Endothelial cell of umbilical vein (primary cell): ENCODE results near the gene SPNS1. TPM values are rescaled to one million over a fixed set of nuclear protein-coding genes. Genes with fewer than 3 reads are reported as not detected.

Experiments used
- BruUV-seq: library from RNA; stranded (reverse); fragments of 400-500 nt; replicated peaks from 2 replicates; lab custom pipeline; 2021; lab: Mats Ljungman, UMichigan
- CTCF ChIA-PET: fragments of 300-600, 350-600 bp; sonication (Branson Sonifier 250); formaldehyde crosslinking; loops from one replicate; lab custom pipeline; 2021; ENCODE audit warnings: antibody characterized with exemption, inconsistent platforms; lab: Charles Lee
- POLR2A ChIA-PET: fragments of 300-600, 350-600 bp; sonication (Branson Sonifier 250); formaldehyde crosslinking; loops from one replicate; lab custom pipeline; 2021; ENCODE audit warnings: antibody characterized with exemption, inconsistent platforms; lab: Charles Lee
- DNase-seq: peaks from one replicate; pipeline ENCODE4 v3.0.0-alpha.2; 2011; ENCODE audit warnings: low read depth, low spot score
- FAIRE-seq: peaks from 2 replicates; lab custom pipeline; 2011; peaks lifted over from hg19 to GRCh38; lab: Jason Lieb, UNC
- H2AFZ ChIP-seq: 2 replicates; pipeline ENCODE4 v1.6.0; 2012; ENCODE audit warnings: low read depth, low read length, control low read depth, inconsistent platforms
- H3K27ac ChIP-seq: 2 replicates; pipeline ENCODE4 v1.5.1; 2011; ENCODE audit warnings: low read depth, mild to moderate bottlenecking, control low read depth, low read length, moderate library complexity; ENCODE audit not compliant: insufficient read depth
- H3K27me3 ChIP-seq, 2 experiments: 2 replicates each; pipeline versions ENCODE4 v1.6.0 to v1.6.1; 2011; ENCODE audit warnings: low read length in 2 of 2, mixed read lengths in 1 of 2; ENCODE audit not compliant: control insufficient read depth in 2 of 2, insufficient read depth in 2 of 2
- H3K36me3 ChIP-seq, 2 experiments: 2 replicates in 1 of 2; 3 replicates in 1 of 2; pipeline ENCODE4 v1.5.1; 2011; ENCODE audit warnings: low read length in 2 of 2, mild to moderate bottlenecking in 1 of 2, moderate library complexity in 1 of 2; ENCODE audit not compliant: control insufficient read depth in 2 of 2, insufficient read depth in 2 of 2; ENCODE audit errors: extremely low read depth in 1 of 2
- H3K4me1 ChIP-seq: 3 replicates; pipeline ENCODE4 v1.5.1; 2011; ENCODE audit warnings: mild to moderate bottlenecking, low read length; ENCODE audit not compliant: control insufficient read depth, insufficient read depth; ENCODE audit errors: extremely low read depth
- H3K4me2 ChIP-seq: 2 replicates; pipeline ENCODE4 v1.6.1; 2011; ENCODE audit warnings: low read length, control low read depth, mixed read lengths; ENCODE audit not compliant: insufficient read depth
- H3K4me3 ChIP-seq, 3 experiments: fragments of 200-600 bp in 1 of 3; sonication (generic), shearing (Covaris generic) in 1 of 3; replicated peaks in 1 of 3; 2 replicates each; pipeline ENCODE4 v1.5.1; 2011 to 2016; ENCODE audit warnings: control low read depth in 3 of 3, low read length in 3 of 3, mild to moderate bottlenecking in 2 of 3, inconsistent platforms in 1 of 3, low read depth in 1 of 3, moderate library complexity in 1 of 3; ENCODE audit not compliant: insufficient read depth in 1 of 3
- H3K79me2 ChIP-seq: 2 replicates; pipeline ENCODE4 v1.6.0; 2012; ENCODE audit warnings: low read length, inconsistent platforms; ENCODE audit not compliant: control insufficient read depth, insufficient read depth
- H3K9ac ChIP-seq: replicated peaks from 2 replicates; pipeline ENCODE3; 2011; ENCODE audit warnings: low read length, control low read depth; ENCODE audit not compliant: insufficient read depth; ENCODE audit errors: extremely low read depth
- H3K9me1 ChIP-seq: replicated peaks from 3 replicates; pipeline ENCODE4 v1.6.0; 2011; ENCODE audit warnings: mild to moderate bottlenecking, low read length; ENCODE audit not compliant: control insufficient read depth, insufficient read depth; ENCODE audit errors: extremely low read depth
- H3K9me3 ChIP-seq: replicated peaks from 2 replicates; pipeline ENCODE4 v1.5.1; 2012; ENCODE audit warnings: low read length, inconsistent platforms; ENCODE audit not compliant: control insufficient read depth, insufficient read depth
- H4K20me1 ChIP-seq: replicated peaks from 2 replicates; pipeline ENCODE3; 2011; ENCODE audit warnings: mild to moderate bottlenecking, low read length; ENCODE audit not compliant: control insufficient read depth, insufficient read depth; ENCODE audit errors: extremely low read depth
- EZH2 ChIP-seq: IDR thresholded peaks from 2 replicates; pipeline ENCODE4 v1.6.1; 2012; ENCODE audit warnings: borderline replicate concordance, low read depth, mild to moderate bottlenecking, moderate library complexity, low read length, inconsistent platforms; ENCODE audit not compliant: severe bottlenecking
- FOS ChIP-seq: IDR thresholded peaks from 2 replicates; pipeline ENCODE4 v1.6.1; 2011; ENCODE audit warnings: mild to moderate bottlenecking, low read length, moderate library complexity, borderline replicate concordance; ENCODE audit not compliant: insufficient read depth
- GATA2 ChIP-seq: IDR thresholded peaks from 2 replicates; pipeline ENCODE4 v1.7.0; 2011; ENCODE audit warnings: low read depth, mild to moderate bottlenecking, moderate library complexity, mixed read lengths, low read length; ENCODE audit not compliant: insufficient read length, insufficient read depth
- JUN ChIP-seq: IDR thresholded peaks from 2 replicates; pipeline ENCODE4 v1.6.1; 2011; ENCODE audit warnings: borderline replicate concordance, low read depth; ENCODE audit not compliant: insufficient read length, insufficient read depth
- MYC ChIP-seq: IDR thresholded peaks from one replicate; pipeline ENCODE4 v1.6.1; 2011; ENCODE audit warnings: mild to moderate bottlenecking, low read depth, low read length
- POLR2A ChIP-seq: IDR thresholded peaks from 2 replicates; pipeline ENCODE4 v1.6.1; 2012; ENCODE audit warnings: low read depth, mild to moderate bottlenecking, control low read depth, low read length
- POLR2AphosphoS5 ChIP-seq: IDR thresholded peaks from 2 replicates; pipeline ENCODE4 v1.6.1; 2012; ENCODE audit warnings: low read depth, mild to moderate bottlenecking, control low read depth, low read length, moderate library complexity; ENCODE audit not compliant: insufficient read depth
- dilution Hi-C: fragments of 300-500 bp; cut with MboI; formaldehyde crosslinking; loops from one replicate; pipeline ENCODE4 v1.15.0; 2019; ENCODE audit warnings: low sequenced_read_pairs; ENCODE audit not compliant: extremely low pct_ligation_motif_present
- intact Hi-C: fragments of 100-400 bp; cut with micrococcal nuclease; formaldehyde crosslinking; loops from one replicate; pipeline ENCODE4 v1.10.0; 2022
- polyA plus RNA-seq, 4 experiments: library from polyadenylated mRNA; depleted of rRNA in 3 of 4; stranded (reverse) in 3 of 4; unstranded in 1 of 4; fragments of >200 nt; gene quantifications; 2 replicates each; pipeline versions ENCODE4 v1.2.1 to v1.2.3, GENCODE V29; 2011 to 2012; ENCODE audit warnings: missing spikeins in 1 of 4
- total RNA-seq: library from RNA; stranded (reverse); gene quantifications from 2 replicates; pipeline ENCODE4 v1.2.3, GENCODE V29; 2021
- TF ChIP-seq, protein P1 (sequence below), 2 donors: IDR thresholded peaks; 1 replicate in 1 of 2; 2 replicates in 1 of 2; pipeline ENCODE4 v1.5.1; 2011; ENCODE audit warnings: low read length in 2 of 2, mild to moderate bottlenecking in 2 of 2, moderate library complexity in 2 of 2, control low read depth in 1 of 2, inconsistent platforms in 1 of 2, low read depth in 1 of 2; ENCODE audit not compliant: insufficient read depth in 1 of 2; ENCODE audit errors: extremely low read depth in 1 of 2
- TF ChIP-seq, protein P2 (sequence below): IDR thresholded peaks from 2 replicates; pipeline ENCODE4 v1.6.1; 2011; ENCODE audit not compliant: insufficient read depth, insufficient read length

SPNS1 gene
- total and polyA plus RNA-seq, 2 donors (not counting 3 experiments of a cell fraction or from before 2014, with no cell fraction given): 65.2 to 133 TPM

DNA sequence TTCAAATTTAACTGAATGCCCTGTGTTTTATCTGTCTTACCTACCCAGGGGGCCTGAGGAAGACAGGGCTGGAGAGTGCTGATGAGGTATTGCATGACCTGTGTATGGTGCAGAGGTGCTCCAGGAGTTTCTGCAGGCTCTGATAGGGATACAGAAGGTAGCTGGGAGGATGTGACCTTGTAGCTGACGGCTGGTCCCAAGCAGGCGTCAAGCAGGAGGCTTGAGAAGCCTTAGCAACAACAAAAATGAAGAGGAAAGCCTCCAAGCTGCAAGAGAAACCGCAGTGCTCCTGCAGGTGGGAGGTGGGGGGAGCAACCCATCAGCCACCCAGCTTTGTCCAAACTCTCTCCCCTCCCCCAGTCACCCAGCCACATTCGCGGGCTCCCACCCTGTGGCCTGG lies 50.6 kb downstream of the SPNS1 start:
- no peaks in the 10 kb centered on the region for H3K9me3 ChIP-seq
- H3K27me3 ChIP-seq: no peaks in the 10 kb centered on the region
- ChIA-PET POLR2A (no interaction called here), CTCF (no interaction called here)
- H3K36me3 ChIP-seq: no peaks in the 10 kb centered on the region
- H2AFZ ChIP-seq: no peak overlapping the region
- BruUV-seq: no TSS peak
- H3K27ac ChIP-seq: no peak overlapping the region
- H3K4me3 ChIP-seq: no peak overlapping the region
- no peaks in the 10 kb centered on the region for H3K9me1 ChIP-seq
- H3K4me2 ChIP-seq: no peak overlapping the region
- no peaks in the 10 kb centered on the region for H4K20me1 ChIP-seq
- H3K9ac ChIP-seq: no peak overlapping the region
- dilution Hi-C loops (no loop called here), intact Hi-C loops (no loop called here)
- no peaks in the 10 kb centered on the region for H3K79me2 ChIP-seq
- DNase-seq (no peak), FAIRE-seq (no peak)
- no peaks in the 10 kb centered on the region for H3K4me1 ChIP-seq
- TF ChIP-seq FOS: no peak
- no peak for TF ChIP-seq GATA2
- no peak for TF ChIP-seq POLR2A
- TF ChIP-seq, protein P1, sequence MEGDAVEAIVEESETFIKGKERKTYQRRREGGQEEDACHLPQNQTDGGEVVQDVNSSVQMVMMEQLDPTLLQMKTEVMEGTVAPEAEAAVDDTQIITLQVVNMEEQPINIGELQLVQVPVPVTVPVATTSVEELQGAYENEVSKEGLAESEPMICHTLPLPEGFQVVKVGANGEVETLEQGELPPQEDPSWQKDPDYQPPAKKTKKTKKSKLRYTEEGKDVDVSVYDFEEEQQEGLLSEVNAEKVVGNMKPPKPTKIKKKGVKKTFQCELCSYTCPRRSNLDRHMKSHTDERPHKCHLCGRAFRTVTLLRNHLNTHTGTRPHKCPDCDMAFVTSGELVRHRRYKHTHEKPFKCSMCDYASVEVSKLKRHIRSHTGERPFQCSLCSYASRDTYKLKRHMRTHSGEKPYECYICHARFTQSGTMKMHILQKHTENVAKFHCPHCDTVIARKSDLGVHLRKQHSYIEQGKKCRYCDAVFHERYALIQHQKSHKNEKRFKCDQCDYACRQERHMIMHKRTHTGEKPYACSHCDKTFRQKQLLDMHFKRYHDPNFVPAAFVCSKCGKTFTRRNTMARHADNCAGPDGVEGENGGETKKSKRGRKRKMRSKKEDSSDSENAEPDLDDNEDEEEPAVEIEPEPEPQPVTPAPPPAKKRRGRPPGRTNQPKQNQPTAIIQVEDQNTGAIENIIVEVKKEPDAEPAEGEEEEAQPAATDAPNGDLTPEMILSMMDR (IDR thresholded peaks at IDR 0.05; ENCODE audit: extremely low read depth in 1 of 2, insufficient read depth in 1 of 2, low read depth in 1 of 2, low read length in 2 of 2): no peak
- TF ChIP-seq MYC: no peak
- no peak for TF ChIP-seq JUN
- no peak for TF ChIP-seq POLR2AphosphoS5
- no peak for TF ChIP-seq EZH2
- TF ChIP-seq, protein P2, sequence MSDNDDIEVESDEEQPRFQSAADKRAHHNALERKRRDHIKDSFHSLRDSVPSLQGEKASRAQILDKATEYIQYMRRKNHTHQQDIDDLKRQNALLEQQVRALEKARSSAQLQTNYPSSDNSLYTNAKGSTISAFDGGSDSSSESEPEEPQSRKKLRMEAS: no peak
